ENCODE results near the gene CYP2U1. TPM values are rescaled to one million over a fixed set of nuclear protein-coding genes. Genes with fewer than 3 reads are reported as not detected.
A peak's percentile ranks its signal among the peaks of the same experiment; 100 is the strongest.

CYP2U1 gene
- total and polyA plus RNA-seq, 9 of the 15 experiments (the other 6 are each of a cell fraction or from before 2014, with no cell fraction given) = 0.03 to 0.15 (median 0.07) TPM

GRCh38 chr4:107956011-107956410 lies 24.7 kb downstream of the CYP2U1 start:
- in situ Hi-C loops (cut with MboI) (no loop called here), intact Hi-C loops (cut with micrococcal nuclease) (no loop called here)
- no peak overlapping the region for H3K4me2 ChIP-seq (ENCODE audit: insufficient read depth, low read length)
- no peaks in the 10 kb centered on the region for H3K79me2 ChIP-seq (ENCODE audit: control insufficient read depth, insufficient read depth, low read length)
- H3K9me1 ChIP-seq (ENCODE audit: control insufficient read depth, insufficient read depth, low read length) = no peaks in the 10 kb centered on the region
- H2AFZ ChIP-seq (ENCODE audit: low read depth, low read length) = no peak overlapping the region
- no peak overlapping the region for H3K27ac ChIP-seq (ENCODE audit: extremely low read depth, low read depth, low read length)
- no peaks in the 10 kb centered on the region for H3K4me1 ChIP-seq (replicated peaks in 1 of 2; ENCODE audit: control insufficient read depth in 2 of 2, insufficient read depth in 2 of 2, low read length in 2 of 2)
- no peaks in the 10 kb centered on the region for H3K27me3 ChIP-seq (ENCODE audit: control insufficient read depth in 2 of 2, insufficient read depth in 2 of 2, low read length in 2 of 2)
- H4K20me1 ChIP-seq (replicated peaks; ENCODE audit: control insufficient read depth, insufficient read depth, low read length) = no peaks in the 10 kb centered on the region
- FAIRE-seq (no peak), ATAC-seq (no peak), DNase-seq (ENCODE audit: extremely low read depth in 1 of 4, low spot score in 3 of 4) (no peak)
- TF ChIP-seq ZNF324 (CRISPR knock-in tag; IDR thresholded peaks at IDR 0.05) (no peak), ZBTB34 (CRISPR knock-in tag; IDR thresholded peaks at IDR 0.05) (no peak)
- CTCF ChIA-PET (ENCODE audit: low intra/inter-chr PET ratio) = no interaction called here
- no TSS peak for BruUV-seq (replicated peaks)
- POLR2A ChIA-PET = no interaction called here
- no peaks in the 10 kb centered on the region; the same call in 1 of the 2 replicates for H3K9me3 ChIP-seq (replicated peaks; ENCODE audit: control insufficient read depth, insufficient read depth, low read depth, low read length)
- H3K4me3 ChIP-seq = no peak overlapping the region
- no peaks in the 10 kb centered on the region for H3K36me3 ChIP-seq (ENCODE audit: control insufficient read depth, insufficient read depth, low read length)
- H3K9ac ChIP-seq (ENCODE audit: insufficient read depth in 1 of 2, low read depth in 2 of 2, low read length in 2 of 2) = no peak overlapping the region
- 0% methylated on average over 1 of the region's 1 CpG for WGBS (ENCODE audit: insufficient coverage, low coverage, missing lambda C conversion rate)

- 2% methylated on average over 4 of the region's 4 CpGs for WGBS (ENCODE audit: insufficient coverage, low coverage, missing lambda C conversion rate)
- no peaks in the 10 kb centered on the region; the same call in 1 of the 2 replicates for H4K20me1 ChIP-seq (replicated peaks; ENCODE audit: control insufficient read depth, insufficient read depth, low read length)
- H3K9me3 ChIP-seq (replicated peaks; ENCODE audit: control insufficient read depth, insufficient read depth, low read depth, low read length) = no peaks in the 10 kb centered on the region
- ChIA-PET CTCF (ENCODE audit: low intra/inter-chr PET ratio) (no interaction called here), POLR2A (no interaction called here)
- ATAC-seq (peak; percentile 26; the same call in 1 of the 3 replicates), DNase-seq (ENCODE audit: extremely low read depth in 1 of 4, low spot score in 3 of 4) (no peak), FAIRE-seq (no peak)
- H3K27ac ChIP-seq (ENCODE audit: extremely low read depth, low read depth, low read length) = no peak overlapping the region
- no peaks in the 10 kb centered on the region for H3K27me3 ChIP-seq (ENCODE audit: control insufficient read depth in 2 of 2, insufficient read depth in 2 of 2, low read length in 2 of 2)
- BruUV-seq (replicated peaks) = no TSS peak
- in situ Hi-C loops (cut with MboI) = no loop called here
- H3K9ac ChIP-seq (ENCODE audit: insufficient read depth in 1 of 2, low read depth in 2 of 2, low read length in 2 of 2) = no peak overlapping the region
- no peak overlapping the region for H3K4me3 ChIP-seq
- H3K36me3 ChIP-seq (ENCODE audit: control insufficient read depth, insufficient read depth, low read length) = no peaks in the 10 kb centered on the region
- intact Hi-C loops (cut with micrococcal nuclease) = no loop called here
- no peaks in the 10 kb centered on the region for H3K9me1 ChIP-seq (ENCODE audit: control insufficient read depth, insufficient read depth, low read length)
- H2AFZ ChIP-seq (ENCODE audit: low read depth, low read length) = peak overlapping the region; percentile 29; the same call in 1 of the 2 replicates
- H3K4me2 ChIP-seq (ENCODE audit: insufficient read depth, low read length) = no peak overlapping the region
- peaks cover 3 to 7% of the 10 kb centered on the region in 2 experiments; a peak in 1 of 5 replicates for H3K4me1 ChIP-seq (replicated peaks in 1 of 2; ENCODE audit: control insufficient read depth in 2 of 2, insufficient read depth in 2 of 2, low read length in 2 of 2)
- no peaks in the 10 kb centered on the region for H3K79me2 ChIP-seq (ENCODE audit: control insufficient read depth, insufficient read depth, low read length)
- TF ChIP-seq, protein P1, sequence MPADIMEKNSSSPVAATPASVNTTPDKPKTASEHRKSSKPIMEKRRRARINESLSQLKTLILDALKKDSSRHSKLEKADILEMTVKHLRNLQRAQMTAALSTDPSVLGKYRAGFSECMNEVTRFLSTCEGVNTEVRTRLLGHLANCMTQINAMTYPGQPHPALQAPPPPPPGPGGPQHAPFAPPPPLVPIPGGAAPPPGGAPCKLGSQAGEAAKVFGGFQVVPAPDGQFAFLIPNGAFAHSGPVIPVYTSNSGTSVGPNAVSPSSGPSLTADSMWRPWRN (IDR thresholded peaks at IDR 0.05; ENCODE audit: low read depth) = no peak
- TF ChIP-seq E2F8 (IDR thresholded peaks at IDR 0.05; ENCODE audit: low read depth, partially characterized antibody) (no peak), DIDO1 (tag; IDR thresholded peaks at IDR 0.05; ENCODE audit: low read depth) (no peak), NELFE (IDR thresholded peaks at IDR 0.05; ENCODE audit: insufficient read depth, insufficient read length) (no peak), PKNOX1 (IDR thresholded peaks at IDR 0.05) (no peak)
- TF ChIP-seq, protein P2, sequence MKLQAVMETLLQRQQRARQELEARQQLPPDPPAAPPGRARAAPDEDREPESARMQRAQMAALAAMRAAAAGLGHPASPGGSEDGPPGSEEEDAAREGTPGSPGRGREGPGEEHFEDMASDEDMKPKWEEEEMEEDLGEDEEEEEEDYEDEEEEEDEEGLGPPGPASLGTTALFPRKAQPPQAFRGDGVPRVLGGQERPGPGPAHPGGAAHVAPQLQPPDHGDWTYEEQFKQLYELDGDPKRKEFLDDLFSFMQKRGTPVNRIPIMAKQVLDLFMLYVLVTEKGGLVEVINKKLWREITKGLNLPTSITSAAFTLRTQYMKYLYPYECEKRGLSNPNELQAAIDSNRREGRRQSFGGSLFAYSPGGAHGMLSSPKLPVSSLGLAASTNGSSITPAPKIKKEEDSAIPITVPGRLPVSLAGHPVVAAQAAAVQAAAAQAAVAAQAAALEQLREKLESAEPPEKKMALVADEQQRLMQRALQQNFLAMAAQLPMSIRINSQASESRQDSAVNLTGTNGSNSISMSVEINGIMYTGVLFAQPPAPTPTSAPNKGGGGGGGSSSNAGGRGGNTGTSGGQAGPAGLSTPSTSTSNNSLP (IDR thresholded peaks at IDR 0.05; ENCODE audit: borderline replicate concordance, low read depth, low read length) = no peak
Measured at GRCh38 chr4:107966903-107967302, 35.6 kb downstream of the CYP2U1 start.
